HepG2 (cell line): ENCODE measurements around the gene DUOXA1. TPM values are rescaled to one million over a fixed set of nuclear protein-coding genes. Genes with fewer than 3 reads are reported as not detected.
A peak's percentile ranks its signal among the peaks of the same experiment; 100 is the strongest.

Experiments
- ATAC-seq: fragments of 200-7000 bp; cut with Tn5 transposase; 3 replicates; pipeline ENCODE4 v1.9.1; 2020; ENCODE audit warnings: mild to moderate bottlenecking, moderate library complexity
- BruUV-seq: library from RNA; stranded (reverse); fragments of 400-500 nt; replicated peaks from 2 replicates; lab custom pipeline; 2021; lab: Mats Ljungman, UMichigan
- CTCF ChIA-PET: fragments of 300-600 bp; formaldehyde crosslinking; extraction: SDS; loops from one replicate; lab custom pipeline; 2021; ENCODE audit warnings: low total read pairs, inconsistent platforms, low intra/inter-chr PET ratio; lab: Yijun Ruan, JAX
- POLR2A ChIA-PET: fragments of 350-600 bp; sonication (Branson Sonifier 250); formaldehyde crosslinking; loops from one replicate; lab custom pipeline; 2020; ENCODE audit warnings: antibody characterized with exemption, inconsistent platforms; lab: Yijun Ruan, JAX
- DNase-seq: peaks from one replicate; pipeline ENCODE4 v3.0.0-alpha.2; 2015; ENCODE audit warnings: low spot score
- FAIRE-seq: peaks from 3 replicates; lab custom pipeline; 2011; peaks lifted over from hg19 to GRCh38; lab: Jason Lieb, UNC
- H2AFZ ChIP-seq: one replicate; pipeline ENCODE4 v1.6.1; 2011; ENCODE audit warnings: low read length, inconsistent platforms
- H3K27ac ChIP-seq: fragments of 300-600 bp; 3 replicates; pipeline ENCODE4 v1.8.0; 2011; ENCODE audit warnings: mixed run types, mild to moderate bottlenecking, mixed read lengths, low read length, inconsistent platforms; ENCODE audit not compliant: insufficient read depth; ENCODE audit errors: extremely low read length
- H3K27me3 ChIP-seq, 2 experiments: fragments of 200-600 bp in 1 of 2; 2 replicates in 1 of 2; 3 replicates in 1 of 2; pipeline versions ENCODE4 v1.6.0 to v1.8.0; 2011; ENCODE audit warnings: low read length in 2 of 2, mild to moderate bottlenecking in 2 of 2, moderate library complexity in 2 of 2, inconsistent platforms in 1 of 2; ENCODE audit not compliant: insufficient read depth in 2 of 2, control insufficient read depth in 1 of 2
- H3K36me3 ChIP-seq, 2 experiments: fragments of 200-600 bp in 1 of 2; replicated peaks in 1 of 2; 2 replicates in 1 of 2; 3 replicates in 1 of 2; pipeline versions ENCODE4 v1.5.1 to v1.8.0; 2011; ENCODE audit warnings: low read length in 2 of 2, inconsistent platforms in 1 of 2; ENCODE audit not compliant: insufficient read depth in 2 of 2, control insufficient read depth in 1 of 2
- H3K4me1 ChIP-seq: 2 replicates; pipeline ENCODE4 v1.5.1; 2012; ENCODE audit warnings: low read length, inconsistent platforms; ENCODE audit not compliant: insufficient read depth
- H3K4me2 ChIP-seq: 2 replicates; pipeline ENCODE4 v1.6.0; 2011; ENCODE audit warnings: low read depth, low read length, inconsistent platforms
- H3K4me3 ChIP-seq, 3 experiments: fragments of 200-600 bp in 1 of 3; sonication (generic), shearing (Covaris generic) in 1 of 3; replicated peaks in 1 of 3; 2 replicates each; pipeline ENCODE4 v1.5.1; 2011 to 2016; ENCODE audit warnings: low read length in 3 of 3, inconsistent platforms in 2 of 3, low read depth in 2 of 3, mild to moderate bottlenecking in 2 of 3, control low read depth in 1 of 3, mixed read lengths in 1 of 3; ENCODE audit not compliant: insufficient read depth in 1 of 3
- H3K79me2 ChIP-seq: one replicate; pipeline ENCODE4 v1.6.1; 2011; ENCODE audit warnings: low read length, inconsistent platforms; ENCODE audit not compliant: insufficient read depth
- H3K9ac ChIP-seq: 2 replicates; pipeline ENCODE4 v1.6.0; 2011; ENCODE audit warnings: mild to moderate bottlenecking, low read depth, low read length, inconsistent platforms; ENCODE audit not compliant: insufficient read depth
- H3K9me3 ChIP-seq: 2 replicates; pipeline ENCODE4 v1.5.1; 2012; ENCODE audit warnings: mild to moderate bottlenecking, low read length
- H4K20me1 ChIP-seq: 2 replicates; pipeline ENCODE4 v1.6.0; 2011; ENCODE audit warnings: inconsistent platforms, mild to moderate bottlenecking, low read length, moderate library complexity; ENCODE audit not compliant: insufficient read depth
- BCLAF1 ChIP-seq: fragments of 450-650 bp; IDR thresholded peaks from 2 replicates; pipeline ENCODE4 v1.6.1; 2017; ENCODE audit warnings: mild to moderate bottlenecking
- NFE2L2 ChIP-seq: fragments of 150-350 bp; IDR thresholded peaks from 2 replicates; pipeline ENCODE4 v1.6.1; 2014; ENCODE audit warnings: low read length
- ZNF749 ChIP-seq: sonication (generic); formaldehyde crosslinking; IDR thresholded peaks from 2 replicates; pipeline ENCODE4 v1.8.0; 2022; ENCODE audit warnings: mild to moderate bottlenecking, missing genetic modification reagents, moderate library complexity, borderline replicate concordance
- WGBS: methylation state at CpG from one replicate; pipeline ENCODE4 v1.1.6; 2017; ENCODE audit warnings: low lambda C conversion rate; 5-methylcytosine and 5-hydroxymethylcytosine counted together
- in situ Hi-C: cut with HindIII; loops from 2 replicates; pipeline ENCODE4 v1.10.0; 2017; ENCODE audit warnings: low pct_unique_long_range_greater_than_20kb; ENCODE audit not compliant: extremely low pct_ligation_motif_present
- intact Hi-C: fragments of 100-400 bp; cut with micrococcal nuclease; formaldehyde crosslinking; loops from one replicate; pipeline ENCODE4 v1.10.0; 2022; ENCODE audit not compliant: unreplicated experiment
- polyA plus RNA-seq, 8 experiments: library from polyadenylated mRNA; depleted of rRNA in 3 of 8; stranded (reverse) in 7 of 8; unstranded in 1 of 8; fragments of >200 nt; fragmentation: Illumina TruSeq in 4 of 8; extraction: Trizol in 4 of 8; gene quantifications; 2 replicates each; pipeline versions ENCODE4 v1.2.1 to v1.2.3, GENCODE V29; 2011 to 2016; ENCODE audit warnings: low read depth in 4 of 8, missing spikeins in 1 of 8, mixed read lengths in 1 of 8; ENCODE audit not compliant: insufficient read depth in 1 of 8
- total RNA-seq, 5 experiments: library from RNA; depleted of rRNA; stranded (reverse); fragments of >200 nt; fragmentation: Illumina TruSeq; extraction: Trizol; gene quantifications; 2 replicates each; pipeline ENCODE4 v1.2.3, GENCODE V29; 2016; ENCODE audit warnings: low read depth in 1 of 5

DUOXA1 gene
- total and polyA plus RNA-seq, 2 of the 13 experiments (the other 11 are each of a cell fraction or from before 2014, with no cell fraction given): not detected

- no TSS peak for BruUV-seq
- POLR2A ChIA-PET: no interaction called here
- CTCF ChIA-PET: no interaction called here
Measured at GRCh38 chr15:45114751-45115085, 15.0 kb downstream of the DUOXA1 start.

More at GRCh38 chr15:45114751-45115085, 15.0 kb downstream of the DUOXA1 start:
- intact Hi-C loops: no loop called here
- H3K4me2 ChIP-seq: peak overlapping the region; percentile 78
- H3K9ac ChIP-seq: no peak overlapping the region
- FAIRE-seq: no peak
- no peak overlapping the region for H3K27ac ChIP-seq
- peaks cover 13 to 54% of the 10 kb centered on the region in 2 experiments for H3K27me3 ChIP-seq
- WGBS: 0% methylated on average over 2 of the region's 2 CpGs
- no peaks in the 10 kb centered on the region for H4K20me1 ChIP-seq
- no peaks in the 10 kb centered on the region for H3K36me3 ChIP-seq
- TF ChIP-seq BCLAF1 (no peak), NFE2L2 (no peak), ZNF749 (CRISPR knock-in tag) (no peak)
- TF ChIP-seq, all 625 proteins: peak for 0
- Histone ChIP-seq H3K4me3 (peak overlapping the region in 1 of 3 experiments; percentile 61; a peak in 1 of 6 replicates), H2AFZ (no peak overlapping the region), H3K79me2 (no peaks in the 10 kb centered on the region), H3K9me3 (no peaks in the 10 kb centered on the region), H3K4me1 (peaks cover 25% of the 10 kb centered on the region)
- DNase-seq (no peak), ATAC-seq (peak; percentile 3)
- in situ Hi-C loops: no loop called here
